Aorta (tissue), 4 donors: ENCODE data around the gene ZNF593OS. TPM values are rescaled to one million over a fixed set of nuclear protein-coding genes. Genes with fewer than 3 reads are reported as not detected.

Experiments used
- polyA plus RNA-seq, 2 donors: library from polyadenylated mRNA; stranded (reverse); fragments of 200-250 nt; gene quantifications; one replicate each; pipeline ENCODE4 v1.2.3, GENCODE V29; 2013
- total RNA-seq, 2 donors: library from RNA; stranded (reverse); fragmentation: NEBNext Ultra II Directional; extraction: Animal tissue kit (Norgen Biotek cat#: 25700); gene quantifications; one replicate each; pipeline ENCODE4 v1.2.1, GENCODE V29; 2021
- donor health status: healthy with polysubstance abuse.
- donor health status: Bipolar disorder and iron deficiency.
- donor health status: DM: no; HTN: no; CAD: no.
- donor health status: DM: yes; HTN: yes; CAD: no.

The ZNF593OS gene
- total and polyA plus RNA-seq, 4 donors: 0.20 TPM; not detected in 3

Other genes starting within 250 kb of the ZNF593OS start
- 1 to 10 TPM; 4.8 to 6.4 TPM for gene PAFAH2, start 173.8 kb downstream of the ZNF593OS start, total RNA-seq
- 1 to 10 TPM; 3.7 to 4.9 TPM for gene PAFAH2, start 173.8 kb downstream of the ZNF593OS start, polyA plus RNA-seq
- 1 to 10 TPM in 1 of 2 donors, under 1 TPM in 1; 0.29 to 1.3 TPM for gene EXTL1, start 150.1 kb downstream of the ZNF593OS start, total RNA-seq
- under 1 TPM in 1 of 2 donors, not detected in 1; 0.33 TPM for gene EXTL1, start 150.1 kb downstream of the ZNF593OS start, polyA plus RNA-seq
- gene SLC30A2, start 125.7 kb downstream of the ZNF593OS start, total RNA-seq: not detected
- under 1 TPM in 1 of 2 donors, not detected in 1; 0.13 TPM for gene SLC30A2, start 125.7 kb downstream of the ZNF593OS start, polyA plus RNA-seq
- under 1 TPM; 0.19 to 0.24 TPM for gene TRIM63, start 104.2 kb downstream of the ZNF593OS start, total RNA-seq
- gene TRIM63, start 104.2 kb downstream of the ZNF593OS start, polyA plus RNA-seq: 1 to 10 TPM in 1 of 2 donors, under 1 TPM in 1; 0.36 to 1.5 TPM
- gene PDIK1L, start 60.0 kb downstream of the ZNF593OS start, total RNA-seq: 1 to 10 TPM; 6.5 to 7.5 TPM
- 1 to 10 TPM; 2.0 to 3.8 TPM for gene PDIK1L, start 60.0 kb downstream of the ZNF593OS start, polyA plus RNA-seq
- gene FAM110D, start 12.8 kb downstream of the ZNF593OS start, total RNA-seq: 10 to 100 TPM in 1 of 2 donors, 1 to 10 TPM in 1; 5.0 to 15.7 TPM
- 1 to 10 TPM in 1 of 2 donors, under 1 TPM in 1; 0.25 to 1.4 TPM for gene FAM110D, start 12.8 kb downstream of the ZNF593OS start, polyA plus RNA-seq
- gene C1orf232, start 2.9 kb downstream of the ZNF593OS start, total RNA-seq: not detected
- gene C1orf232, start 2.9 kb downstream of the ZNF593OS start, polyA plus RNA-seq: not detected
- gene ZNF593, start 1.9 kb downstream of the ZNF593OS start, total RNA-seq: 10 to 100 TPM; 13.4 to 18.3 TPM
- gene ZNF593, start 1.9 kb downstream of the ZNF593OS start, polyA plus RNA-seq: 10 to 100 TPM; 29.4 to 48.6 TPM
- gene CNKSR1, start 5.7 kb upstream of the ZNF593OS start, total RNA-seq: 1 to 10 TPM; 1.5 to 1.7 TPM
- gene CNKSR1, start 5.7 kb upstream of the ZNF593OS start, polyA plus RNA-seq: 1 to 10 TPM; 2.3 to 4.9 TPM
- gene CATSPER4, start 18.8 kb upstream of the ZNF593OS start, total RNA-seq: not detected
- gene CATSPER4, start 18.8 kb upstream of the ZNF593OS start, polyA plus RNA-seq: not detected
- 1 to 10 TPM; 3.0 to 5.9 TPM for gene CEP85, start 62.4 kb upstream of the ZNF593OS start, total RNA-seq
- gene CEP85, start 62.4 kb upstream of the ZNF593OS start, polyA plus RNA-seq: 1 to 10 TPM in 1 of 2 donors, under 1 TPM in 1; 0.74 to 1.9 TPM
- gene SH3BGRL3, start 108.3 kb upstream of the ZNF593OS start, total RNA-seq: 100 to 1,000 TPM; 160 to 252 TPM
- 100 to 1,000 TPM; 219 to 232 TPM for gene SH3BGRL3, start 108.3 kb upstream of the ZNF593OS start, polyA plus RNA-seq
- 10 to 100 TPM; 14.6 to 33.9 TPM for gene UBXN11, start 134.8 kb upstream of the ZNF593OS start, total RNA-seq
- 10 to 100 TPM; 11.6 to 46.8 TPM for gene UBXN11, start 134.8 kb upstream of the ZNF593OS start, polyA plus RNA-seq
- 10 to 100 TPM; 12.0 to 14.7 TPM for gene CD52, start 146.1 kb upstream of the ZNF593OS start, total RNA-seq
- 10 to 100 TPM in 1 of 2 donors, 1 to 10 TPM in 1; 8.3 to 31.4 TPM for gene CD52, start 146.1 kb upstream of the ZNF593OS start, polyA plus RNA-seq
- under 1 TPM in 1 of 2 donors, not detected in 1; 0.27 TPM for gene CRYBG2, start 182.3 kb upstream of the ZNF593OS start, total RNA-seq
- gene CRYBG2, start 182.3 kb upstream of the ZNF593OS start, polyA plus RNA-seq: 1 to 10 TPM in 1 of 2 donors, under 1 TPM in 1; 0.05 to 6.4 TPM
- gene ZNF683, start 200.9 kb upstream of the ZNF593OS start, total RNA-seq: under 1 TPM; 0.24 to 0.65 TPM
- gene ZNF683, start 200.9 kb upstream of the ZNF593OS start, polyA plus RNA-seq: under 1 TPM in 1 of 2 donors, not detected in 1; 0.87 TPM
- not detected for gene LIN28A, start 239.0 kb upstream of the ZNF593OS start, total RNA-seq
- not detected for gene LIN28A, start 239.0 kb upstream of the ZNF593OS start, polyA plus RNA-seq